Spleen (tissue), 7 donors: ENCODE measurements around the gene EFCAB8.

Experiments
- POLR2A ChIP-seq, 3 donors: fragments of 450-650 bp; IDR thresholded peaks; one replicate each; pipeline ENCODE4 v1.5.1; 2017; ENCODE audit warnings: antibody characterized with exemption in 3 of 3, mild to moderate bottlenecking in 1 of 3
- POLR2AphosphoS5 ChIP-seq, 3 donors: sonication (generic); formaldehyde crosslinking; IDR thresholded peaks; one replicate each; pipeline ENCODE4 v1.5.1; 2017; ENCODE audit warnings: antibody characterized with exemption in 3 of 3
- TF ChIP-seq, protein P1 (sequence below), 11 experiments: fragments of 200-600 bp in 7 of 11; fragments of 450-650 bp in 4 of 11; sonication (generic) in 4 of 11; IDR thresholded peaks in 8 of 11; conservative IDR thresholded peaks in 3 of 11; 1 replicate in 7 of 11; 2 replicates in 4 of 11; pipeline versions ENCODE4 v1.4.0 to v1.8.0; 2016 to 2021; ENCODE audit warnings: antibody characterized with exemption in 11 of 11, inconsistent platforms in 4 of 11, mild to moderate bottlenecking in 1 of 11
- donor health status: DM: no; HTN: no; CAD: no; lungs with moderate emphysema.
- donor health status: DM: no; HTN: no; CAD: no.
- donor health status: DM: no; HTN: no; CAD: no.

DNA sequence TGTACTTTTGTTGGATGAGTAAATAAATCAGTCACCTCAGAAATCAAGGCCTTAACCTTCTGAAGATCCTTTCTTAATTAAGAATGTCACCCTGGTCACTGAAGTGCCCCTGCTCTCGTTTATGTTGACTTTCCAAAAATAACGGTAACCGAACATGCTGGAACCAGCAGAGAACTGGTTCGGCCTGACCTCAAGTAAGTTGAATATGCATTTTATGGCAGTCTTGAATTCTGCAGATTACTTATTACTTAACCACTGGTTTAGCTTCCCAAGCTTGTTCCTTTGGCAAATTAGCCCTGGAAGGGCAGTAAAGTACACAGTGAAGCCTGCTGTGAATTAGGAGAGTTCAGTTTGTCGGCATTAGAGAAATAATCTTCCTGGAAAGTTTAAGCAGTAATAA is 26.7 kb upstream of the EFCAB8 start:
- TF ChIP-seq, protein P1, sequence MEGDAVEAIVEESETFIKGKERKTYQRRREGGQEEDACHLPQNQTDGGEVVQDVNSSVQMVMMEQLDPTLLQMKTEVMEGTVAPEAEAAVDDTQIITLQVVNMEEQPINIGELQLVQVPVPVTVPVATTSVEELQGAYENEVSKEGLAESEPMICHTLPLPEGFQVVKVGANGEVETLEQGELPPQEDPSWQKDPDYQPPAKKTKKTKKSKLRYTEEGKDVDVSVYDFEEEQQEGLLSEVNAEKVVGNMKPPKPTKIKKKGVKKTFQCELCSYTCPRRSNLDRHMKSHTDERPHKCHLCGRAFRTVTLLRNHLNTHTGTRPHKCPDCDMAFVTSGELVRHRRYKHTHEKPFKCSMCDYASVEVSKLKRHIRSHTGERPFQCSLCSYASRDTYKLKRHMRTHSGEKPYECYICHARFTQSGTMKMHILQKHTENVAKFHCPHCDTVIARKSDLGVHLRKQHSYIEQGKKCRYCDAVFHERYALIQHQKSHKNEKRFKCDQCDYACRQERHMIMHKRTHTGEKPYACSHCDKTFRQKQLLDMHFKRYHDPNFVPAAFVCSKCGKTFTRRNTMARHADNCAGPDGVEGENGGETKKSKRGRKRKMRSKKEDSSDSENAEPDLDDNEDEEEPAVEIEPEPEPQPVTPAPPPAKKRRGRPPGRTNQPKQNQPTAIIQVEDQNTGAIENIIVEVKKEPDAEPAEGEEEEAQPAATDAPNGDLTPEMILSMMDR (IDR thresholded peaks at IDR 0.05 in 8 of 11, conservative IDR thresholded peaks at IDR 0.05 in 3 of 11) = no peak
- no peak for TF ChIP-seq POLR2AphosphoS5 (IDR thresholded peaks at IDR 0.05)
- no peak for TF ChIP-seq POLR2A (IDR thresholded peaks at IDR 0.05)
